ENCODE results near the gene ARID5B.

The ARID5B gene

GRCh38 chr10:62056219-62056618 lies 154.7 kb downstream of the ARID5B start:
- no peak for DNase-seq

GRCh38 chr10:62056698-62057097 lies 155.2 kb downstream of the ARID5B start:
- no peak for DNase-seq

- no peak for DNase-seq
Measured at GRCh38 chr10:62057359-62057758, 155.9 kb downstream of the ARID5B start.

- no peak for DNase-seq
Measured at GRCh38 chr10:62057850-62058249, 156.4 kb downstream of the ARID5B start.

DNA sequence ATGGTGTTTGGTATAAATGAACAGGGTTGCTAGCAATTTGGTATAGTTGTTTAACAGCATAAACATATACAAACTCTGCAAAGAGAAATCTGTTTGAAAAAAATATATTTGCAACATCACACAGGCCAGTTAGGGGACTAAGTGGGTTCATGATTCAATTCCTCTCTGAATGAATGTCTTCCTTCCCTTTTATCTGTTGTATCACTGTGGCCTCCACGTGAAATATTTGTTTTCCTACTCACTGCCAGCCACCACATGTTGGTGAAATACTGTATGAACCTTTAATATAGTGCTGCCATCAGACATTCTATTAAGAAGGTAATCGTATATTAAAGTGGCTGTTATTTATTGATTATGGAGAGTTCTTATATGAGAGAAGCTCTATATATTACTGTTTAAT lies 157.0 kb downstream of the ARID5B start:
- DNase-seq, result no peak

DNA sequence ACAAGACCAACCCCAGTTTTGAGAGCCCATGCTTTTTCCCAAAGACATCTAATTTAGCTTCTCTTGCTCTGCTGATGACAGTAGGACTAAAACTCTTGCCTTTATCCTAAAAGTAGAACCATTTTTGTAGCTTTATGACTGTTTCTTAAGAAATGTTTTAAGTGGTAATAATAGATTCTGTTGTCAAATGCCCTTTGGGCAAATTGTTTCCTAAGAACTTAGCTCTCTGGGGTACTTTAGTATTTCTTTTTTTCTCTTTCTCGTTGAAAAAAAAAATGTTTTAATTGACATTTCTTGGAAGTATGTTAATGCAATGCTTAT lies 157.4 kb downstream of the ARID5B start:
- no peak for DNase-seq

DNA sequence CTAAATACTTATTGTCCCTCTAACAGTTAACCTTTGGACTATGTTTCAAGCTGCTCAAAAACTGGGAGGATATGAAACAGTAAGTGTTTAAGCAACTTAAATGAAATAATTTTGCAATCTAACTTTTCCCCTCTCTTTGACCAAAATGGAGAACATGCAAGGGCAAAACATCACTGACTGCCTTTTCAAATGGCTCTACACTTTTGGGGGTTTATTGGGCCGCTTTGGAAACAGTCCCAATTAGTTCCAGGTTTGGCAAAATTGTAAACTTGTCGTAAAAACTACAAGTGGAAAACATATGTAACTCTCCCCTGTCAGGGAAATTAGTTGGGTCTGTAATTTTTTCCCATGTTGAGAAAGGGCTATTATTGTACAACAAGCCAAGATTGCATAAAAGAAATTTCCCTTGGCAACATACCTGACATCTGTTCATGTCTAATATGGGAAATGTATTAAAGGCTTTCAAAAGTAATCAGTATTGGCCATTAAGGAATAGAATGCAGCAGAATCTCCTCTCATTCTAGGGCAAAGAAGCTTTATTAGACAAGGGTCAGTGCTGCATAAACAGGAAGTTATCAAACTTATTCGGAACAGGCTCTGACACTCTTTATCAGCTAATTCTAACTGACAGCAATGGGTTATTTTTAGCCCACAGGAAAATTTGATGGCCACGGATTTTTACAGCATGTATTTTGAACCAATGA lies 157.9 kb downstream of the ARID5B start:
- DNase-seq, result no peak

GRCh38 chr10:62062028-62062427 lies 160.5 kb downstream of the ARID5B start:
- no peak for DNase-seq

- DNase-seq, result no peak
Measured at GRCh38 chr10:62062752-62063512, 161.4 kb downstream of the ARID5B start.

DNA sequence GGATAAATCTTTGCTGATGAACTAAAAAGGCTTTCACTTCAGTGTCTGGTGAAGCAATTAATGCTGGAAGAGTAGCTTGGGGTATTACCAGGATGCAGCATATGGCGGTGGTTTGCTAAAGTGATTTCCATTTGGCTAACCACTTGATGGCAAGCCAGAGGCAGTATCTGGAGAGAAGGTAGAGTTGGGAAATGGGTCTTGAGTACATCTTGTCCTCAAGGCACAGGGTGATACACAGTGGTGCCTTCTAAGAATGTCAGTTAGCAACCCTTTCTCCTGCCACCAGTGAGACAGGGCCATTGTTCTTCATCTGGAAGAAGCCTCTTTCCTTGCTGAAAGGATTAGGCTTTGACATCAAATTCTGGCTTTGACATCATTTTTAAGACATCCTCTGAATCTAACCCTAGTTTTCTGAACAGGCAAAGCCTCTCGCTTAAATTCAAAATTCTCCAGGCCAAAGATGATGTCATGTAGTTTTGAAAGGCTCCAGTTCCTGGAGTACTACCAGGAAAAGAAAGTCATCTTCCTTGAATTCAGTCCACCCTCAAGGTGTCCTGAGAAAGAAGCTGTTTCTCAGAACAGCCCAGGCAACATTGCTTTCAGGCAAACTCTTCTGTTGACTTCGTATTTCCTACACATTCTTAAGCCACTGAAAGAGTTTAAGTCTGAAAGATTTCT lies 162.4 kb downstream of the ARID5B start:
- DNase-seq, result no peak

- no peak for DNase-seq
Measured at GRCh38 chr10:62067560-62067959, 166.1 kb downstream of the ARID5B start.

DNA sequence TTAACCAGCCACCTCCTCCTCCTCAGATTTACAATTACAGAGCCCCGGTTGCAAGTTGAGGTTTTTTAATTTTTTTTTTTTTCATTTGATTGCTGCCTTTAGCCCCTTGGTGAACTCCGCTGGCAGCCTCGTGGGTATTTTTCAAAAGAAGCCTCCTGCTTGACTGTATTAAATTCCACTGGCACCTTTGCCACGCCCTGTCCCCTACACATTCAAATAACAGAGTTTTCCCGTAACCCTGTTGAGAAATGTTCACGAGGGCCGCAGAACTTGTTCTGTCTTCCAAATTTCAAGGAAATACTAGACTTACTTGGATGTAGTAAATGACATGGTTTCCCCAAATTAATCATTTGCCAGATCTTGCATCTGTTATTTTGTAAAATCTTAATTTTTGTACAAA lies 167.0 kb downstream of the ARID5B start:
- DNase-seq, result no peak

- DNase-seq, result no peak
Measured at GRCh38 chr10:62069452-62070178, 168.1 kb downstream of the ARID5B start.

- no peak for DNase-seq
Measured at GRCh38 chr10:62071846-62072281, 170.4 kb downstream of the ARID5B start.

GRCh38 chr10:62072901-62073300 lies 171.4 kb downstream of the ARID5B start:
- DNase-seq, result no peak

DNA sequence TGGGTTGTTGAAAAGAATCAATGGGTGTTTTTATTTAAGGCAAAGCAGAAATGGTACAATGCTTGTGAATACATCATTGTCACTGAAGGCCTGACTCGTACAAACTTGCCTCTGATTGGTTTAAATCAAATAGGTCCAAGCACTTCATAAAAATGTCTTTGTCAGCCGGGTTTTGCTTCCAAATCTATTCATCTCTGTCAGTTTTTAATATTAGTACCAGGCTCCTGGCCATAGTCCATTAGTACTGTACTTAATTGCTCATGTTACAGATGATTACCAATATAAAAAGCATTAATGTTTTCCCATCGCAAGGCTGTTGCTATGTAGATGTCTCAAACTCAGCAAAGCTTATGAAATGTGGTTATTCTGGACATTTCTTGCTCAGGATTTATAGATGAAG lies 171.9 kb downstream of the ARID5B start:
- peak in 1 of 2 donors; percentile 67 for DNase-seq

- DNase-seq, result no peak
Measured at GRCh38 chr10:62075414-62075813, 173.9 kb downstream of the ARID5B start.

DNA sequence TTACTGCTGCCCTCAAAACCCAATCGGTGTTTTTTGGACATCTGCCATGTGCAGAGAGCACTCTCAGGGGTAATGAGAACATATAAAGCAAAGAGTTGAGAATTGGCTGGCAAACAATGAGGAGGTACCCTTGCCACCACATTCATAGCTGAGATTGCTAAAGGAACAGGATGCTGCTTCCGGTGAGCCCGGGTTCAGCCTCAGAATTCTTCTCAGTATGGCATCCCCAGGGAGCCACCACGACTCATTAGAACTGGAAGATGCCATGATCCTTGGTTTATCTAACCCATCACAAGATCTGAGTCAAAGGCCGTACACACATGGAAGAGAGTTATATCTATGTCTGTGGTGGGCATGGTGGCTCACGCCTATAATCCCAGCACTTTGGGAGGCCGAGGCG lies 174.4 kb downstream of the ARID5B start:
- no peak for DNase-seq

DNA sequence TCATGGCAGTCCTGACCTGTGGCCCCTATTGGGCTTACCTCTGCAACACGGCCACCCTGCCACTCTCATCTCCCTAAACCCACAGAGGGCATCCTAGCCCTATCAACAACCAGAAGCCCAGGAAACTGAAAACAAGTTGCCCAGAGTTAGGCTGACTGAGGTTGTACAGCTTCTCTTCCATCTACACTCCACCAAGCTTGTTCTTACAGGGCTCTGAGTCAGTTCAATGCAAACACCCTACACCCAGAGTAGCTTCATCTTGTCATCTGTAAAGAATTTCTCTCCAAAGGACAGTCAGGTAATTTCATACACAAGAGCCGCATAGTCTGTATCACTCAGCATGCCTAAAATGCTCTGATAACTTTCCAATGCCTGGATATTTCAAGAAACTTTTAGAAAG lies 175.4 kb downstream of the ARID5B start:
- no peak for DNase-seq

GRCh38 chr10:62077330-62078015 lies 176.0 kb downstream of the ARID5B start:
- no peak for DNase-seq

GRCh38 chr10:62079885-62080559 lies 178.5 kb downstream of the ARID5B start:
- DNase-seq, result no peak

DNA sequence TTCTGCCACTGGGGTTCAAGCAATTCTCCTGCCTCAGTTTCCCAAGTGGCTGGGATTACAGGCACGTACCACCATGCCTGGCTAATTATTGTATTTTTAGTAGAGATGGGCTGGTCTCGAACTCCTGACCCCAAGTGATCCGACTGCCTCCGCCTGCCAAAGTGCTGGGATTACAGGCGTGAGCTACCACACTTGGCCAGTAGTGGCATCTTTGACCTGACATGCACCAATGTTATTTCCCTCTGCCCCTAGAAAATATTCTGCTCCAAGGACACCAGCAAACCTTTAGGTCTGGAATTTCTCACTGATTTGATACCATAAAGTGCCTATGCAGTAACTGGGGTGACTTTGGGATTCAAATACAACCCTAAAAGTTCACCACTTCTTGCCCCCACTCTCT lies 179.4 kb downstream of the ARID5B start:
- no peak for DNase-seq

All from hippocampal formation (tissue), 2 donors.